ENCODE data around the gene KANSL3.
"Not testable (repeated sequence)": the region's sequence is repeated elsewhere in the genome, so short reads cannot be mapped to it uniquely, and the experiment has no call there.

KANSL3 gene

DNA sequence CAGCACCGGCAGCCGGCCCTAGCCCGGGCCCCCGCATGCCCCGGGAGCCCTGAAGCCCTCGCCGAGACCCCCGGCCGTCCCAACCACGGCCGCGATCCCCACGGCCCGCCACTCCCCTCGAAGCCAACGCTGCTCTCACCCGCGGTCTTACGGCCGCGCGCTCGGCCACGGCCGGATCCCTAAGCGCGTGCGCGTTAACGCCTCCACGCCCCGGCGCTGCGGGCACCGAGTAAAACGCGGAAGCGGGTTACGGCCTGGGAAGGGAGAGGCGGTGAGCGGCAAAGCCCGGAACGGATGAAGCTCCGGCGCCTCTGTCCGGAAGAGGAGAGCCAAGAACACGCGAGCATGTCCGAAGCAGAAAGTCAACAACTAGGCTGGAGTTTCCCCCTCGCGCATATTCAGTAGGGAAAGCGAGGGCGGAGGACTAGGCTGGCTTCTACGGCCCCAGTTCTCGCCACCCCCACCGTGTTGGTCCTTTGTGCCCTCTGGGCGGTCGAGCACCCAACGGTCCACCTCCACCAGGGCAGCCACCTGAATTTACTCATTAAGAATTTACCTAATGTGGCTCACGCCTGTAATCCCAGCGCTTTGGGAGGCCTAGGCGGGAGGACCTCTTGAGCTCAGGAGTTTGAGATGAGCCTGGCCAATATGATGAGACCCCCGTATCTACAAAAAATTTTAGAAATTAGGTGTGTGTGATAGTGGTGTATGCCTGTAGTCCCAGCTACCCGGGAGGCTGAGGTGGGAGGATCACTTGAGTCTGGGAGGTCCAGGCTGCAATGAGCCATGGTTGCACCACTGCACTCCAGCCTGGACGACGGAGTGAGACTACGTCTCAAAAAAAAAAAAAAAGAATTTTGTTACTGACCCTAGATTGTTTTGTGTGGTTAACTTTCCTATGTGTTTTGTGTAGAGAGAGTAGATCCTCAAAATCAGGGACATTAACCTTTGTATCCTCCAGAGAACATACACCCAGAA is at the start of gene KANSL3:
Gene KANSL3 (minus strand): TSS at position 169 of the 978 bp plus-strand sequence. CDS start 1,177 bp downstream, outside the sequence.
- DNase-seq (ENCODE audit: low read depth): peak; percentile 86

DNA sequence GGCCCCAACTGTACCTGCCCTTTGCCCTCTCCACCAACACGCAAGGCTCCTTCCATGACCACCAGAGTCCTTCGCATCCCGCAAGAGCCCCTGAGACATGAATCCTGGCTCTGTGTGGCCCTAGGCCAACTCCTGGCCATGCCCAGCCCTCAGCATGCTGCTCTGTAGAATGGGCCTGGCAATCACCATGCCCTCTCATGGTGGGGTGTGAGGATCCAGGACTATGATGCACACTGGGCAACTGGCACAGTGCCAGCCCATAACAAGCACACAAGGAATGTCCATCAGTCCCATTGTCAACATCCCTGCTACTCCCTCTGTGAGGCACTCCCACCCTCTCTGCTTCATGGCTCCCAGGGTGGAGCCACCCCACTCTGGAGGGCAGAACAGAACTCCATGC is 49.2 kb upstream of the KANSL3 start:
- no peak for DNase-seq (ENCODE audit: low read depth)

GRCh38 chr2:96685577-96686459 is 47.7 kb upstream of the KANSL3 start:
- peak; percentile 49 for DNase-seq (ENCODE audit: low read depth)

GRCh38 chr2:96684883-96685576 is 46.9 kb upstream of the KANSL3 start:
- DNase-seq (ENCODE audit: low read depth): no peak

GRCh38 chr2:96683972-96684820 is 46.1 kb upstream of the KANSL3 start:
- DNase-seq (ENCODE audit: low read depth): no peak

DNA sequence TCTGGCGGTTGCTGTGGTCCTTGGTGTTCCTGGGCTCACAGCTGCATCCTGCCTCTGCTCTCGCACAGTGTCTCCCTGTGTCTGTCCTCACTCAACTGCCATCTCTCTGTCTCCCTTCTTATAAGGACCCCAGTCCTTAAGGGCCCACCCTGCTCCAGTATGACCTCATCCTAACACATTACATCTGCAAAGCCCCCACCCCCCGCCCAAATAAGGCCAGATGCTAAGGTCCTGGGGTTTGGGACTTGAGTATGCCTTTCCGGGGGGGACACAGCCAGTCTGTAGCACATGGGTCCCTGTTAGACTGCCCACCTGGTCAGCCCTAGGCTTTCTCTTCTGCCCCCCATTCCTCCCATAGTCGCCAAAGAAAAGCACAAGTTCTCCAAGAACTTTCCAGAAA is 45.2 kb upstream of the KANSL3 start:
- DNase-seq (ENCODE audit: low read depth): no peak

DNA sequence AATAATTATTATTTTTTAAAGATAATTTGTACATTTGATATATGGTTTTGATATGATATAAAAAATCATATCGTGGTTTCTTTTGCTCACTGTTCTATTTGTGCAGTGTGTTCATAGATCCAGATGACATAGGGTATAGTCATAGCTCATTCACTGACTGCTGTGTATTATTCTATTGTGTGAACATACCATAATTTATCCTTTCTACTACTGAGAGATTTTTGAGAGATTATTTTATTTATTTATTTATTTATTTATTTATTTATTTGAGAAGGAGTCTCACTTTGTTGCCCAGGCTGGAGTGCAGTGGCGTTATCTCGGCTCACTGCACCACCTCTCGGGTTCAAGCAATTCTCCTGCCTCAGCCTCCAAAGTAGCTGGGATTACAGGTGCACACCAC is 43.4 kb upstream of the KANSL3 start:
- no peak for DNase-seq (ENCODE audit: low read depth)

DNA sequence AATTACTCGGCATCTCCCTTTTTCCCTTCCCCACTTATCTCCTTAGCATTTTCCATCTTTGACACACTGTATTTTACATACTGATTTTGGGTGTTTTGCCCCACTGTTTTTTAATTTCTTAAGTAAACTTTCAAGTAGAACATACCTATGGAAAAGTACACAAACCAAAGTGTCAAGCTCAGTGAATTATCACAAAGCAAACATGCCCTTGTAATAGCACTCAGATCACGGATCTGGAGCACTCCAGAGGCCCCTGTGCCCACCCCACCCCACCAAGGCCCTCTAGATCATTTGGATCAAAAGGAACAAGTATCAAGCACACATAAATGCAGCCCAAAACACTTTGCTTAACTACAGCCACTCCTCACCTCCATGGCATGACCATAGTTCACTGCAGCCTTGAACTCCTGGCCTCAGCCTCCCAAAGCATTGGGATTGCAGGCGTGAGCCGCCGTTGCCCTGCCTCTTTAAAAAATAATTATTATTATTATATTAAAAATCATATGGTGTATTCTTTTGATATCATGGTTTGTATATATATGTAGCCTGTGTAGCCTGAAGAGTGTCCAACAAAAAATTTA is 42.5 kb upstream of the KANSL3 start:
- DNase-seq (ENCODE audit: low read depth): no peak

- no peak for DNase-seq (ENCODE audit: low read depth)
Measured at GRCh38 chr2:96679848-96680247, 41.7 kb upstream of the KANSL3 start.

- no peak for DNase-seq (ENCODE audit: low read depth)
Measured at GRCh38 chr2:96669539-96670215, 31.6 kb upstream of the KANSL3 start.

DNA sequence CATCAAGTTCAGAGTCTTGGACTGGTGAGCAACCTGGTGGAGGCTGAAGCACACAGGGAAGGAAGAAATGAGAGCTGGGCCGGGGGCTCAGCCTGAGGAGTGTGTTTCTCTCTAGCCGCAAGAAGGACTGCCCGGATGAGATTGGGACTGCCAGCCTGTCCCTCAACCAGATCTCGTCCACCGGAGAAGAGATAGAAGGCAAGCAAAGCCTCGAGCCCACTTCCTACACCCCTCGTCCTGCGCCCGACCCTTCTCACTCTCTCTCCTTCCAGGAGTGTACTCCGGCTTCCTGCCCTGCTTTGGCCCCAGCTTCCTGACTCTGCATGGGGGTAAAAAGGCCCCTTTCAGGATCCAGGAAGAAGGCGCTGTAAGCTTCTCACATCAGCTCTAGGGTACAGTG is 30.7 kb upstream of the KANSL3 start:
- DNase-seq (ENCODE audit: low read depth): peak; percentile 89

- not testable (repeated sequence) for DNase-seq (ENCODE audit: low read depth)
Measured at GRCh38 chr2:96665717-96666116, 27.6 kb upstream of the KANSL3 start.

DNA sequence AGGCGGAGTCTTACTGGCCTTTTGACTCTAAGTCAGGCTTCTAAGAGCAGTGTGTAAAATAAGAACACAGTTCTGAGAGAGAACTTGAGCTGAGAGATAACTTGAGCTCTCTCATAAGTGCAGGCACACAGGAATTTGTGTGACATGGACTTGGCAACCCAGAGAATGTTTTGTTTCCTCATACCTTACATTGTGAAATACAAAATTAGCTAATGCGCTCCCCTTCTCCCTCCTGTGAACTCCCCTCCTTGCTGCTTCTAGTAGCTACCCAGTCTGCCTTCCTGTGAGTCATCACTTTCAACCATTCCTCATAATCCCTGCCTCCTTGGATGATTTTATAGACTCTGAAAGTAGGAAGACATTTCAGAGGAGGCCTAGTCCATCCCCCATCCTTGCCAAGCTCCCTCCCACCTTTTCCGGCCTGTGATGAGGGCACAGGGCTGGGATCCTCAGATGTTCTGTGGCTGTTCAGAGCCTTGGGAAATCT is 27.0 kb upstream of the KANSL3 start:
- no peak for DNase-seq (ENCODE audit: low read depth)

GRCh38 chr2:96664366-96664925 is 26.3 kb upstream of the KANSL3 start:
- DNase-seq (ENCODE audit: low read depth): no peak

DNA sequence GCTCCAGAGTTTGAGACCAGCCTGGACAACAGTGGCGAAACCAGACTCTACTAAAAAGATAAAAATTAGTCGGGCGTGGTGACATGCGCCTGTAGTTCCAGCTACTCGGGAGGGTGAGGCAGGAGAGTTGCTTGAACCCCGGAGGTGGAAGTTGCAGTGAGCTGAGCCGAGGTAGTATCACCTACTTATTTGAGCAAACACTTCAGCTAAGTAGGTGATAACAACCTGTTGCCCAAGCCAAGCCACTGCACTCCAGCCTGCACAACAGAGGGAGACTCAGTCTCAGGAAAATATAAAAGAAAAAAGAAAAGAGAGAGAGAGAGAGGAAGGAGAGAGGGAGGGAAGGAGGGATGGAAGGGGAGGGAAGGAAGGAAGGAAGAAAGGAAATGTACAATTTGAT is 25.7 kb upstream of the KANSL3 start:
- no peak for DNase-seq (ENCODE audit: low read depth)

- DNase-seq (ENCODE audit: low read depth): no peak
Measured at GRCh38 chr2:96663177-96663576, 25.1 kb upstream of the KANSL3 start.

DNA sequence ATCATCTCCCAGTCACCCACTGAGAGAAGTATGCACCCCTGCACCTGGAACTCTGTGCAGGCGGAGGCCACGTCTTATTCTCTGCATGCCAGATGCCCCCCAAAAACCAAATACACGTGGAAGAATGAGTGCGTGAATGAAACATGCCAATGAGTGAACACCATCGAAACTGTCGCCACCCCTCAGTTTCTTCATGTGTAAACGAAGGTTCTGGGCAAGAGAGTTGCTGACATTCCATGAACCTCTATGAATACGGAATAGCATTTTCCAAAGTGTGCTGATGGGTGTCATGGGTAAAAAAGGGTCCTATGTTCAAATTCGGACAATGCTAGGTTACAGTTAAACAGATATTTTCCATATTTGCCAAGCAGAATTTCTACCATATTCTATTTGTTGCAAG is 24.2 kb upstream of the KANSL3 start:
- DNase-seq (ENCODE audit: low read depth): no peak

GRCh38 chr2:96661324-96661723 is 23.2 kb upstream of the KANSL3 start:
- no peak for DNase-seq (ENCODE audit: low read depth)

GRCh38 chr2:96656540-96656939 is 18.4 kb upstream of the KANSL3 start:
- no peak for DNase-seq (ENCODE audit: low read depth)

DNA sequence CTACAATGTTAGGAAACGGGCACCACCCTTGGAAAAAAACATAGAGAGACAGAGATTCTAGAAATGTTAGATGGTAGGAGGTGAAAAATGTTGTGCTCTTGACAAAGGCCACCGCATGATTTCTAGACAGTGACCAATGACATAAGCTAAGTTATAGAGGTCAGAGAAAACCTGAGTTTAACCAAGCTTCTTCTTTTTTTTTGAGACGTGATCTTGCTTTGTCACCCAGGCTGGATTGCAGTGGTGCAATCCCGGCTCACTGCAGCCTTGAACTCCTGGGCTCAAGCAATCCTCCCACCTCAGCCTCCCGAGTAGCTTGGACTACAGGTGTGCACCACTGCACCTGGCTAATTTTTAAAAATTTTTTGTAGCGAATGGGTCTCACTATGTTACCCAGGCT is 17.4 kb upstream of the KANSL3 start:
- DNase-seq (ENCODE audit: low read depth): no peak
